SIG-M5 treated with dmso at 0.1 percent for 504 hours (cell line): ENCODE measurements around the gene LENEP.
"Not testable (repeated sequence)": the region's sequence is repeated elsewhere in the genome, so short reads cannot be mapped to it uniquely, and the experiment has no call there.

Experiments used
- DNase-seq: peaks from one replicate; lab custom pipeline; 2025; ENCODE audit not compliant: unreplicated experiment; lab: John Stamatoyannopoulos, UW

The LENEP gene

DNA sequence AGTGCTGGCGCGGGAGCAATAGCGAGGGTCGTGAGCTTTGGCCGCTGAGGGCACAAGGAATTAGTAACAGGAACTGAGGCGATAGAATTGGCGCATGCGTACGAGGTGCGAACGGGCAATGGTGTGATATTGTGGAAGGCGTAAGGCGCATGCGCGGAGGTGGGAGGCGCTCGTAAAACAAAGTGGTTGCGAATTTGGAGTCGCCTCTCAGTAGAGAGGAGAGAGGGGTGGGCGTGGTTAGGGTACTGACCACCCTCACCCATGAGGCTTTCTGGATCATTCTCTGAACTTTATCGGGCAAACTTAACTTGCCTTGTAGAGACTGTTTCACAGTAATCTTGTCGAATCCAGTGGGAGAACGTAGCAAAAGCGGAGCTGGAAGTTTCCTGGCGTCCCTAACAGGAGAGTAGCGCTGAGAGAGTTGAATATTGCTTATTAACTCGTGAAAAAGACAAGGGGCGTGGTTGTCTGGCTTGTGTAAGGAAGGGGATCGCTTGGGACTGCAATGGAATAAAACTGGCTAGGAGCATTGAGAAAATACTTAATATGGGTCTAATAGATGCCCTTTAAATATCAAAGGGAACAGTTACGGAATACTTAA, 18.5 kb upstream of the LENEP start:
- peak; percentile 99 for DNase-seq

DNA sequence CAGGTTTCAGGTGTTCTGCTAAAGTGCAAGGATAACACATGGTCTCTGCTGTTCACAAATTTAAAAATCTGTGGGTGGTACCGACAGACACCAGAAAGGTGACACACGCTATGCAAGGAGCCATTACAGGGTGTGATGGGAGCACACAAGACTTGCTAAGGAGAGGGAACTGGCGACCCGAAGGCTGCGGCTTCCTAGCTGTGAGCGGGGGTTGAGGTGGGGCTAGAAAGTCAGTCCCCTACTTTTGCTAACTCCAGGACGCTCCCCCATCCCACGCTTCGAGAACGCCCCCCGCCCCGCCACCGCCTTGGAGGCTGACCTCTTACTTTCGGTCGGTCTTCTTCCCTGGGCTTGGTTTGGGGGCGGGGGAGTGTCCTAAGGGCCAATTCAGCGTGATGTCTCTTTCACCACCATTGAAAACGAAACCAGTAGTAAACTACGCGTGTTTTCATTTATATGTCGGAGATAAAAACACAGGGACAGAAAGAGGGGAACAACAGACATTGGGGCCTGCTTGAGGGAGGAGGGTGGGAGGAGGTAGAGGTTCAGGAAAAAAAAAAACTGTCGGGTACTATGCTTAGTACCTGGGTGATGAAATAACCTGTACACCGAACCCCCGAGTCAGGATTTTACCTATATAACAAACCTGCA, 17.9 kb upstream of the LENEP start:
- peak; percentile 78 for DNase-seq

DNA sequence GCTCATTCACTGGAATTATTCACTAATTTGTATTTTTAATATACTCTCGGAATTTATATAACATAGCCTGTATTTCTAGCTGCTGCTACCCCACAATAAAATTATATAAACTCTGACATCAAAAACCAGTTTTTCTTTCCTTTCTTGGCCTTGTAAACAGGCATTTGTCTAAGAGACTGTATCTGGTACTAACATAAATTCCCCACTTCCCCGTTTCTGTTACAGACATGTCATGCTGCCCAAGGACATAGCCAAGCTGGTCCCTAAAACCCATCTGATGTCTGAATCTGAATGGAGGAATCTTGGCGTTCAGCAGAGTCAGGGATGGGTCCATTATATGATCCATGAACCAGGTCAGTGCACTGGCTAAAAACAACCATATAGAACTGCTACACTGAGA, 15.6 kb upstream of the LENEP start:
- DNase-seq = not testable (repeated sequence)

DNA sequence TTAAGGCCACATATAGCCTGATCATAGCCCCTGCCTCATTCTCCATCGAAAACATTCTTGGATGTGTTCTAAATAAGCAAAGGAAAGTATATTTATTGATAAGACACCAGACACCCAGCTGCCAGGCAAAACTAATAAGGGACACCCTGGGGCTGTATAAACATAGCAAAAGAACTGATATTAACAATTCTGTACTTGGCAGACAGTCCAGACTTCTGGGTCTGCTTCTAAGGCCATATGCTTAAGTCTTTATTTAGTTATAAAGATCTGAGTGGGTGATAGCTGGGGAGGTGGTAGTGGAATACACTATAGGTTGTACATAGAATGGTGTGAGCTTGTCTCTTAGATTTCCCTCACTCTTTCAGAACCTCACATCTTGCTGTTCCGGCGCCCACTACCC, 15.0 kb upstream of the LENEP start:
- DNase-seq = no peak

DNA sequence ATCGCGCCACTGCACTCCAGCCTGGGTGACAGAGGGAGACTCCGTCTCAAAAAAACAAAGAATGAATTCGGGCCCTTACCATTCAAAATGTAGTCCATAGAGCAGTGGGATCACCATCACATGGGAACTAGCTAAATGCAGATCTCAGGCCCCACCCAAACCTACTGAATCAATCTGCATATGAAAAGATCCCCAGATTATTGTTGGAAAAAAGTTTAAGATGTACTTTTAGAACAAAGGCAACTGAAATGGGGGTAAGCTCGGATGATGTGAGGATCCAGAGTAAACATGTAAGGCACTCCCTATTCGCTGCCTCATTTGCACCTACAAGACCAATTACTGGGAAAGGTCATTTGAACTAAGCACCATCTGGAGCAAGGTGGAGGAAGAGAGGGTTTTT, 11.0 kb upstream of the LENEP start:
- DNase-seq = no peak

DNA sequence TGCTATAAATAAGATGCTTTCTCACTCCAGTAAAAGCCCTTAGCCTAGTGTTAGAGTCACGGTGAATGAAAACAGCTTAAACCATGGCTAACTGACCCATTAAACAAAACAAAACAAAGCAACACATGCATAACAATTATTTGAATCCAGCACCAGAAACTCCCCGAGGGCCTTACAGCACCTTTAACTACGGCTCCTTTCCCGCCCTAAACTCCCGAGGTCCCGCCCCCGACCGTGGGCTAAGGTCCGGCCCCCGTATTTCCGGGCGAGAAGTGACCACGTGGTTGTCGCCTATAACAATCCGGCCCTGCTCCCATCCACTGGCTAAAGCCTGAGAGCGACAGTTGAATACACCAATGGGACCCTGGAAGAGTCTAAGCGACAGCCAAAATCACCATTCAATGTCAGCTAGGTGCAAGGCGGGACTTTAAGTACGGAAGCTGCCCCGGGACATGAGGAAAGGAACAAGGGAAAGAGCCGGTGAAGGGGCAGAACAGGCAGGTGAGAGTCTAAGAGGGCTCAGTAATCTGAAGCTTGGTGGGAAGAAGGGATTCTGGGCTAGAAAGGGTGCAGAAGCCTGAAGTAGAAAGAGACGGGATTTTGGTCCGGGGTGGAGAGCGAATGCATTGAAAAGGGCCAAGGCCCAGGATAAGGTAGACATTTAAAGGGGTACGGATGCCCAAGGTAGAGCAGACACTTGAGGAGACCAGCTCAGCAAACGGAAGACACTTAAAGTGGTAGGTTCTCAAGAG, 10.3 kb upstream of the LENEP start, which contains the start of gene FLAD1:
TSS of gene FLAD1 (plus strand) at position 448 of the 752 bp plus-strand sequence. CDS start 351 bp downstream, outside the sequence.
- DNase-seq = peak; percentile 100

DNA sequence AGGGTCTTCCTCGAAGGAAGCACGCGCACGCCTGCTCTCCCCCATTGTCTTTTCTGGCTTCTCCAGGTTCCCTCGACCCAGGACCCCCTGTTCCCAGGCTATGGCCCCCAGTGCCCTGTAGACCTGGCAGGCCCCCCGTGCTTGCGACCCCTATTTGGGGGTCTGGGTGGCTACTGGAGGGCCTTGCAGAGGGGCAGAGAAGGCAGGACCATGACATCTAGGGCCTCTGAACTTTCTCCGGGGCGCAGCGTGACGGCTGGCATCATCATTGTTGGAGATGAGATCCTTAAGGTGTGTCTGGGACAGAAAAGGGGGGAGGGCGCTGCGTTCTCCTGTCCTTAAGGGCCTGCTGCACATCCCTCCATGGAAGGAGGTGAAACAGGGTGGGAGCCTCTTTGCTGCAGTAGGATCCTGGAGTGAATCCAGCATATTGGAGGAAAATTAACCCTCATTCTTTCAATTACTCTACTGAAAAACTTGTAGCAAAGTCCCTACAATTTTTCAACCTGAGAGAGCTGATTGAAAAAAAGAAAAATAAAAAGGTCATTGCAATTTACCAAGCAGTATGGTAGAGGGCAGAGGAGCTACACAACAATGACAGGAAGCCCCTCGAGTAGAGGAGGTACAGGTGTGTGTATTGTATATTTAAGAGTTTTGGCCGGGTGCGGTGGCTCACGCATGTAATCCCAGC, 9.5 kb upstream of the LENEP start:
- no peak for DNase-seq

DNA sequence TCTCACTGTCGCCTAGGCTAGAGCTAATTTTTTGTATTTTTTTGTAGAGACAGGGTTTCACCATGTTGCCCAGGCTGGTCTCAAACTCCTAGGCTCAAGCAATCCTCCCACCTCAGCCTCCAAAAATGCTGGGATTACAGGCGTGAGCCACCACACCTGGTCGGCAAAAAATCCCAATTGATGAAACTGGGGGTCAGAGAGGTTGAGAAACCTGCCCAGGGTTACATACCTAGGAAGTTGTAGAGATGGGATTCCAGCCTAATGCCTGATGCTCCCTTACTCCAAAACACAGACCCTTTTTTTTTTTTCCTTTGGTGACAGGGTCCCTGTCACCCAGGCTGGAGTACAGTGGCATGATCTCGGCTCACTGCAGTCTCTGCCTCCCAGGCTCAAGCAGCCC, 6.7 kb upstream of the LENEP start:
- DNase-seq = not testable (repeated sequence)

DNA sequence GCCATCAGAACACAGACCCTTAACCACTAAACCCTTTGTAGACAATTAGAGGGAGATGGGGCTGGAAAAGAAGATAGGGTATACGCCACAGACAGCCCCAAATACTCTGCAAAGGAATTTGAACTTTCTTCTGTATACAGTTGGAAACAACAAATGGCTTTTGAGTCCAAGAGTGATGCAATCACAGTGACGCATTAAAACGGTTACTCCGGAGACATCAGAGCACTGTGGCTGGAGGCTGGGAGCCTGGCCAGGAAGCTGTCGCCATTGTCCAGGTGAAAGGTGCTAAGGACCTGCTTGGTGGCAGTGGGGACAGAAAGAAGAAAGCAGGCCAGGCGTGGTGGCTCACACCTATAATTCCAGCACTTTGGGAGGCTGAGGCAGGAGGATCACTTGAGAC, 6.1 kb upstream of the LENEP start:
- no peak for DNase-seq

DNA sequence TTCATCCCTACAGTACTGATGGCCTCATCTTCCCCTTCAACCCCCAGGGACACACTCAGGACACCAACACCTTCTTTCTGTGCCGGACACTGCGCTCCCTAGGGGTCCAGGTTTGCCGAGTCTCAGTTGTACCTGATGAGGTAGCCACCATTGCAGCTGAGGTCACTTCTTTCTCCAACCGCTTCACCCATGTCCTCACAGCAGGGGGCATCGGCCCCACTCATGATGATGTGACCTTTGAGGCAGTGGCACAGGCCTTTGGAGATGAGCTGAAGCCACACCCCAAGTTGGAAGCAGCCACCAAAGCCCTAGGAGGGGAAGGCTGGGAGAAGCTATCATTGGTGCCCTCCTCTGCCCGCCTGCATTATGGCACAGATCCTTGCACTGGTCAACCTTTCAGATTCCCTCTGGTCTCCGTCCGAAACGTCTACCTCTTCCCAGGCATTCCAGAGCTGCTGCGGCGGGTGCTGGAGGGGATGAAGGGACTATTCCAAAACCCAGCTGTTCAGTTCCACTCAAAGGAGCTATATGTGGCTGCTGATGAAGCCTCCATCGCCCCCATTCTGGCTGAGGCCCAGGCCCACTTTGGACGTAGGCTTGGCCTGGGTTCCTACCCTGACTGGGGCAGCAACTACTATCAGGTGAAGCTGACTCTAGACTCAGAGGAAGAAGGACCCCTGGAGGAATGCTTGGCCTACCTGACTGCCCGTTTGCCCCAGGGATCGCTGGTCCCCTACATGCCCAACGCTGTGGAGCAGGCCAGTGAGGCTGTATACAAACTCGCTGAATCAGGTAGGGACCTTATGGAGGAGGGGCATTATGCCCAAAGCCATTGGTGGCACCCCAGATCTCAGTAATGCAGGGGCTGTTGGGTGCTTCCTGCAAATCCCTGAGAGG, 5.1 kb upstream of the LENEP start:
- no peak for DNase-seq

DNA sequence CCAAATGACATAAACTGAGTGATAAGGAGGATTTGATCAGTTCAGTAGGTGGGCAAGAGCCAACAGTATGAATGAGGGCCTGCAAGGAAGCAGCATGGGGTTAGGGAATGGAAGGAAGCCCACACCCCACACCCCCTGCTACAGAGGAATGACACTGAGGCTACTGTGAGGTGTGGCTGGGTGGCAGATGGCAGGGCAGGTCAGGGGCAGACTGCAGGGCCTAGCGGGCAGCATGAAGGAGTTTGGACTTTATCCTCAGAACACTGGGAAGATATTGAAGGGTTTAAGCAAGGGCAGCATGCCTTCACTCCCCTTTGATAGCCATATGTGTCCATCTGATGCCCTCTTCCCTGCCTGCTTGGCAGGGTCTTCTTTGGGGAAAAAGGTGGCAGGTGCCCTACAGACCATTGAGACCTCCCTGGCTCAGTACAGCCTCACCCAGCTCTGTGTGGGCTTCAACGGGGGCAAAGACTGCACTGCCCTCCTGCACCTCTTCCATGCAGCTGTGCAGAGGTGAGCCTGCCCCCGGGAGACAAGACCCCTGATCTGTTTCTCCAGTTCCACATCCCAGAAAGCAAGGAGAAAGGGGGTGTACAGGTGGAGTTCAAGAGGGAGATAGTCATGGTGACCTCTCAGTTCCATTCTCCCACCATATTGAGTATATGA, 4.1 kb upstream of the LENEP start:
- no peak for DNase-seq

DNA sequence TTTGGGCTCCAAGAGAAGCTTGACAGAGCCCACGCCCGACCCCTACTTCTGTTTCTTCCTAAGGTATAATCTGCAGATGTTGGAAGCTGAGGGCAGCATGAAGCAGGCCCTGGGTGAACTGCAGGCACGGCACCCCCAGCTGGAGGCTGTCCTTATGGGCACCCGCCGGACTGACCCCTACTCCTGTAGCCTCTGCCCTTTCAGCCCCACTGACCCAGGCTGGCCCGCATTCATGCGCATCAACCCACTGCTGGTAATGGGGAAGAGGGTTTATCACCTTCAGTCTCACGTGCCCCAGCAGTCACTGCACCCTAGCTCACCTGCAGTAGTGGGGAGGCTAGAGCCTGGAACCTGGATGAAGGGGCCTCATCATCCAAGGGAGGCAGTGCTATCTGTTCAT, 3.1 kb upstream of the LENEP start:
- no peak for DNase-seq

DNA sequence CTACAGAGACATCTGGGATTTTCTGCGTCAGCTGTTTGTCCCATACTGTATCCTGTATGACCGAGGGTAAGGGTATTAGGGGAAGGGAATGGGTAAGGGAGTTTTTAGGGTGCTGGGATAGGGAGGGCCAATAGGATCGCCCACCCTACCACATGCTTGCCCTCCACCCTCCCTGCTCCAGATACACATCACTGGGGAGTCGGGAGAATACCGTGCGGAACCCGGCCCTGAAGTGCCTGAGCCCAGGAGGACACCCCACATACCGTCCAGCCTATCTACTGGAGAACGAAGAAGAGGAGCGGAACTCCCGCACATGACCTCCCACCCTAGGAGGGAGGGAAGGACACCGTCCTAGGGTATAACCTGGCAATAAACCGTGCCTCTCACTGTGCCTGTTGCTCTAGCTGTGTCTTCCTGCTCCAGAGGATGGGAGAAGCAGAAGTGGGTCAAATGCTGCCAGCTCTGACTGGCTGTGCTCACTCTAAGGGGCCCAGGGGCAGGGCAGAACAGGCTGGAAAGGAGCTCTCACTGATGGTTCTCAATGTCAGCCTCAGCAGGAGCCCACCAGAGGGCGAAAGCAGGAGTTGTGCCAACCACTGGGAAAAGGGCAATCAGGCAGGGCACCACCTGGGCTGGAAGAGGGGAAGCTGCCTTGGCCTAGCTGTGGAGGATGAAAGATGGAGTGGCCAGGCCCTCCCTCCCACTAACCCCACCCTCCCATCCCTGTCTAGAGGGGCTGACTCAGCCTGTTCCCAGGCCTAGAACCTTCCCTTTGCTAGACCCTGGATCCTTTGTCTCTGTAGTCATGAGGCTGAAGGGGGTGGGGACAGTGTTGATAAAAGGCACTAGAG, 440 bp upstream of the LENEP start:
- no peak for DNase-seq

DNA sequence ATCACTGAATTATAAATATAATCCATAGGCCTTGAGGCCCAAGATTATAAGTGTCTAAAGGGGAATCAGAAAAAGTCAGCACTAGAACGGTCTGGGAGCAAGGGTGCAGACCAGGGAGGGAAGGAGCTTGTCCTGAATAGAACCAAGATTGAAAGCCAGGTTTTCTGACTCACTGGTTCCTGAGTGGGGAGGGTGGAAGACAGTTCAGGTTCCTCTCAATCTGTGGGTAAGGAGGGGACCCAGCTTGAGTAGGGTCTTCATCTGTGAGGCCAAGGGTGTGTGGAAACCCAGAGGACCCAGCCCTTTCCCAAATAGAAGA, 842 bp downstream of the LENEP start:
- no peak for DNase-seq

DNA sequence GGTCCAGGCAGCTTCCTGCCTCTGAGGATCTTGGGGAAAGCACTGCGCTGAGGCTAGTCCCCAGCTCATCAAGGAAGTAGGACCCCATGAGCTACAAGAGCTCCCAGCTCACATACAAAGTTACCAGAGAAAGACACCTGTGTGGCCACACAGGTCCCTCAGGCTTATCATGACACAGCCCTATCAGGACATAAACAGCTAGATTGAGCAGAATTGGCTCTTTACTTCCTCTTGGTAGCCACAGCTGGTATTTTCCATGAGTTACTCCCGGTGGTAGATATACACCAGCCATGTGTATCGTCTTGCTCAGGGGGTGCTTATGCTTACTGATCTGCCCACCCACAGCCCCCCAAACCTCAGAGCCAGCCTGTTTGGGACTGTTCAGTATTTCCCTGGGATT, 1.2 kb downstream of the LENEP start:
- DNase-seq = no peak

DNA sequence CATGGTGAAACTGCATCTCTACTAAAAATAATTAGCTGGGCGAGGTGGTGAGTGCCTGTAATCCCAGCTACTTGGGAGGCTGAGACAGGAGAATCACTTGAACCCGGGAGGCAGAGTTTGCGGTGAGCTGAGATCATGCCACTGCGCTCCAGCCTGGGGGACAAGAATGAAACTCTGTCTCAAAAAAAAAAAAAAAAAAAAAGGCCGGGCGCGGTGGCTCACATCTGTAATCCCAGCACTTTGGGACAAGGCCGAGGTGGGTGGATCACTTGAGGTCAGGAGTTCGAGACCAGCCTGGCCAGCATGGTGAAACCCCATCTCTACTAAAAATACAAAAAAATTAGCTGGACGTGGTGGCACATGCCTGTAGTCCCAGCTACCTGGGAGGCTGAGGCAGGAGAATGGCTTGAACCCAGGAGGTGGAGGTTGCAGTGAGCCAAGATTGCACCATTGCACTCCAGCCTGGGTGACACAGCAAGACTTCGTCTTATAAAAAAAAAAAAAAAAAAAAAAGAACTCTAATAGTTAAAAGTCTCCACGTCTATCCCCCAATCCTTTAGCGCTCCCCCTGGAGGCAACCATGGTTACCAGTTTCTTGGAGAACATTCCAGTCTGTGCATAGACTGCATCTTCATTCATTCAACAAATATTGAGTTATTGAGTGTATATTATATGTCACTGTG, 2.1 kb downstream of the LENEP start:
- DNase-seq = peak; percentile 84

DNA sequence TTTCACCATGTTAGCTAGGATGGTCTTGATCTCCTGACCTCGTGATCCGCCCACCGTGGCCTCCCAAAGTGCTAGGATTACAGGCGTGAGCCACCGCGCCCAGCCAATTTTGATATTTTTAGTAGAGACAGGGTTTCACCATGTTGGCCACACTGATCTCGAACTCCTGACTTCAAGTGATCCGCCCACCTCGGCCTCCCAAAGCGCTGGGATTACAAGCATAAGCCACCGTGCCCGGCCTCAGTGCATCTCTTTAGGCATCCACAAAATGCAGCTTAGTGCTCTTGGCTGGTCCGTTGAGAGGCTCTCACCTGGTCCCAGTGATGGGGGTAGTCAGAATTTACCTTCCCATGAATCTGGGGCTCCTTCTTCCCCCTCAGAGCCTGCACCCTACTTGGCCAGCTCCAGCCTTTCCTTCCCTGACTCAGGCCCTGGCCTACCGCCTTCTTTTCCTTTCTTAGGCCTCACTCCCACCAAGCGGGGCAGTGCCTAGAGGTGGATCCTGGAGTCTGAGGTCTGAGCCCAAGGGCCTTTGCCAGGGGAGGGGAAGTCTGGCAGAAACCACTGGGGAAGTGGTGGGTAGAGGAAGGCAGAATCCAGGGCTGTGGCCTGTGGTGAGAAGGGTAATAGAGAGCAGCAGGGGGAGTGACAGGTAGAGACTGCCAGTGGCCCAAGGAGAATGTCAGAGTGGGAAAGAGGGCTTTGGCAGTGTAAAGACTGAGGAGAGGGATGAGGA, 3.7 kb downstream of the LENEP start:
- peak; percentile 37 for DNase-seq

DNA sequence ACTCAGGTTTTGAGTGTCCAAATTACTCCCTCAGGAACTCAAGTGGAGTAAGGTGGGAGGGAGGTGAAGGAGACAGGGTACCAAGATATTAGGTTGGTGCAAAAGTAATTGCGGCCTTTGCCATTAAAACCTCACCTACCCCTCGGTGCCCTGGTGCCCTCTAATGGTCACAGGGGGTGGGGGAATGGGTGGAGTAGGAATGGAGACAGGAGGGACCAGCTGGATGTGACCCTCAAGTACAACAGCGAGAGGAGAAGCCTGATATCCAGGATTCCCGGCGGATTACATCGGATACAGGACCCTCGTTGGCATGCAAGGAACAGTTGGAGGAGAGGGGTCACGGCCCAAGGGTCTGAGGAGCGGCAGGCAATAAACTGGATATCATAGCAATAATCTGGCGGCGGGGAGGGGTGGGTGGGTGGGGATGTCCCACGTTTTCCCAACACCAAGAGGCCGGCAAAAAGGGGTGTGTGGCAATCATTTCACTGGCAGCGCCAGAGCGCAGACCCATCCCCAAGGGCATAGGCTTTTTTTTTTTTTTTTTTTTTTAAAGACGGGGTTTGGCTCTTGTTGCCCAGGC, 4.9 kb downstream of the LENEP start:
- no peak for DNase-seq
